Measurements from ENCODE around the gene GLYATL3.

Gene GLYATL3

GRCh38 chr6:49490633-49491032, 9.1 kb upstream of the GLYATL3 start:
- Mint-ChIP-seq H3K4me3 (no peak overlapping the region), H3K4me1 (no peaks in the 10 kb centered on the region), H3K27ac (no peak overlapping the region), H3K27me3 (no peaks in the 10 kb centered on the region), H3K36me3 (ENCODE audit: low read depth) (peaks cover 39% of the 10 kb centered on the region), H3K9me3 (no peaks in the 10 kb centered on the region)
- no peak for DNase-seq
- ATAC-seq = no peak

GRCh38 chr6:49497304-49497703, 2.4 kb upstream of the GLYATL3 start:
- no peak for ATAC-seq
- H3K27me3 Mint-ChIP-seq = no peaks in the 10 kb centered on the region

GRCh38 chr6:49499126-49499525, 597 bp upstream of the GLYATL3 start:
- Mint-ChIP-seq H3K4me3 (no peak overlapping the region), H3K27ac (no peak overlapping the region), H3K9me3 (no peaks in the 10 kb centered on the region), H3K27me3 (no peaks in the 10 kb centered on the region), H3K4me1 (no peaks in the 10 kb centered on the region), H3K36me3 (ENCODE audit: low read depth) (peaks cover 2% of the 10 kb centered on the region)
- ATAC-seq (no peak), DNase-seq (no peak)

More at GRCh38 chr6:49497304-49497703, 2.4 kb upstream of the GLYATL3 start:
- no peak overlapping the region for H3K27ac Mint-ChIP-seq
- no peak overlapping the region for H3K4me3 Mint-ChIP-seq
- DNase-seq = no peak
- H3K4me1 Mint-ChIP-seq = no peaks in the 10 kb centered on the region
- peaks cover 9% of the 10 kb centered on the region for H3K36me3 Mint-ChIP-seq (ENCODE audit: low read depth)
- no peaks in the 10 kb centered on the region for H3K9me3 Mint-ChIP-seq

- ATAC-seq = no peak
- H3K36me3 Mint-ChIP-seq (ENCODE audit: low read depth) = no peaks in the 10 kb centered on the region
These were observed 4.9 kb downstream of the GLYATL3 start for GRCh38 chr6:49504666-49505065.

GRCh38 chr6:49506569-49507111, 6.9 kb downstream of the GLYATL3 start:
- Mint-ChIP-seq H3K4me3 (no peak overlapping the region), H3K27me3 (peaks cover 13% of the 10 kb centered on the region), H3K36me3 (ENCODE audit: low read depth) (no peaks in the 10 kb centered on the region)

More at GRCh38 chr6:49504666-49505065, 4.9 kb downstream of the GLYATL3 start:
- no peaks in the 10 kb centered on the region for H3K4me1 Mint-ChIP-seq
- no peaks in the 10 kb centered on the region for H3K9me3 Mint-ChIP-seq
- H3K27me3 Mint-ChIP-seq = peaks cover 10% of the 10 kb centered on the region
- DNase-seq = no peak
- no peak overlapping the region for H3K27ac Mint-ChIP-seq
- no peak overlapping the region for H3K4me3 Mint-ChIP-seq

GRCh38 chr6:49509342-49509741, 9.6 kb downstream of the GLYATL3 start:
- DNase-seq (no peak), ATAC-seq (no peak)
- Mint-ChIP-seq H3K4me3 (no peak overlapping the region), H3K4me1 (no peaks in the 10 kb centered on the region), H3K36me3 (ENCODE audit: low read depth) (no peaks in the 10 kb centered on the region), H3K9me3 (no peaks in the 10 kb centered on the region), H3K27ac (no peak overlapping the region), H3K27me3 (peaks cover 21% of the 10 kb centered on the region)

More at GRCh38 chr6:49506569-49507111, 6.9 kb downstream of the GLYATL3 start:
- no peak overlapping the region for H3K27ac Mint-ChIP-seq
- ATAC-seq = no peak
- no peak for DNase-seq
- no peaks in the 10 kb centered on the region for H3K4me1 Mint-ChIP-seq
- no peaks in the 10 kb centered on the region for H3K9me3 Mint-ChIP-seq

GRCh38 chr6:49513153-49513989, 13.6 kb downstream of the GLYATL3 start:
- ATAC-seq (no peak), DNase-seq (no peak)
- H3K4me1 Mint-ChIP-seq = no peaks in the 10 kb centered on the region
- H3K4me3 Mint-ChIP-seq = no peak overlapping the region
- H3K27ac Mint-ChIP-seq = no peak overlapping the region
- no peaks in the 10 kb centered on the region for H3K36me3 Mint-ChIP-seq (ENCODE audit: low read depth)
- peaks cover 12% of the 10 kb centered on the region for H3K27me3 Mint-ChIP-seq
- H3K9me3 Mint-ChIP-seq = no peaks in the 10 kb centered on the region

GRCh38 chr6:49514571-49515484, 15.1 kb downstream of the GLYATL3 start:
- DNase-seq (no peak), ATAC-seq (no peak)
- no peaks in the 10 kb centered on the region for H3K36me3 Mint-ChIP-seq (ENCODE audit: low read depth)
- no peak overlapping the region for H3K4me3 Mint-ChIP-seq
- no peaks in the 10 kb centered on the region for H3K4me1 Mint-ChIP-seq
- no peak overlapping the region for H3K27ac Mint-ChIP-seq
- H3K9me3 Mint-ChIP-seq = no peaks in the 10 kb centered on the region
- peaks cover 12% of the 10 kb centered on the region for H3K27me3 Mint-ChIP-seq

- ATAC-seq = no peak
- H3K4me1 Mint-ChIP-seq = no peaks in the 10 kb centered on the region
- no peak overlapping the region for H3K27ac Mint-ChIP-seq
- no peak overlapping the region for H3K4me3 Mint-ChIP-seq
- no peaks in the 10 kb centered on the region for H3K9me3 Mint-ChIP-seq
- no peak for DNase-seq
- peaks cover 14% of the 10 kb centered on the region for H3K27me3 Mint-ChIP-seq
- no peaks in the 10 kb centered on the region for H3K36me3 Mint-ChIP-seq (ENCODE audit: low read depth)
These were observed 15.9 kb downstream of the GLYATL3 start for GRCh38 chr6:49515485-49516146.

- Mint-ChIP-seq H3K27me3 (peaks cover 14% of the 10 kb centered on the region), H3K4me1 (no peaks in the 10 kb centered on the region), H3K9me3 (no peaks in the 10 kb centered on the region), H3K4me3 (no peak overlapping the region), H3K36me3 (ENCODE audit: low read depth) (no peaks in the 10 kb centered on the region), H3K27ac (no peak overlapping the region)
- ATAC-seq (no peak), DNase-seq (no peak)
These were observed 16.4 kb downstream of the GLYATL3 start for GRCh38 chr6:49516147-49516505.

GRCh38 chr6:49517919-49518318, 18.2 kb downstream of the GLYATL3 start:
- Mint-ChIP-seq H3K4me3 (no peak overlapping the region), H3K27ac (no peak overlapping the region), H3K27me3 (peaks cover 11% of the 10 kb centered on the region), H3K4me1 (no peaks in the 10 kb centered on the region), H3K36me3 (ENCODE audit: low read depth) (no peaks in the 10 kb centered on the region), H3K9me3 (no peaks in the 10 kb centered on the region)
- ATAC-seq = no peak
- no peak for DNase-seq

GRCh38 chr6:49519660-49520059, 19.9 kb downstream of the GLYATL3 start:
- Mint-ChIP-seq H3K4me1 (no peaks in the 10 kb centered on the region), H3K36me3 (ENCODE audit: low read depth) (no peaks in the 10 kb centered on the region), H3K9me3 (no peaks in the 10 kb centered on the region), H3K27ac (no peak overlapping the region), H3K4me3 (no peak overlapping the region), H3K27me3 (peaks cover 2% of the 10 kb centered on the region)
- ATAC-seq = no peak
- DNase-seq = no peak

GRCh38 chr6:49522710-49523593, 23.2 kb downstream of the GLYATL3 start:
- Mint-ChIP-seq H3K27ac (no peak overlapping the region), H3K27me3 (peaks cover 2% of the 10 kb centered on the region), H3K4me1 (no peaks in the 10 kb centered on the region), H3K36me3 (ENCODE audit: low read depth) (no peaks in the 10 kb centered on the region), H3K9me3 (no peaks in the 10 kb centered on the region), H3K4me3 (no peak overlapping the region)
- DNase-seq (no peak), ATAC-seq (no peak)
